Coronary artery (tissue), 2 donors: Measurements from ENCODE around the gene CYP4F22.
"Not testable (repeated sequence)": the region's sequence is repeated elsewhere in the genome, so short reads cannot be mapped to it uniquely, and the experiment has no call there.

Experiments
- DNase-seq: peaks from one replicate; pipeline ENCODE4 v3.0.0-alpha.2; 2017; ENCODE audit warnings: low spot score
- H3K27ac ChIP-seq, 2 donors: fragments of 200-600 bp; sonication (generic); one replicate each; pipeline ENCODE4 v1.5.1; 2016 to 2019
- H3K4me3 ChIP-seq: fragments of 200-600 bp; sonication (generic); 2 replicates; pipeline ENCODE4 v1.5.1; 2016; ENCODE audit warnings: mild to moderate bottlenecking, moderate library complexity
- TF ChIP-seq, protein P1 (sequence below): fragments of 200-600 bp; sonication (generic); IDR thresholded peaks from one replicate; pipeline ENCODE4 v1.5.1; 2019; ENCODE audit warnings: antibody characterized with exemption

Gene CYP4F22

DNA sequence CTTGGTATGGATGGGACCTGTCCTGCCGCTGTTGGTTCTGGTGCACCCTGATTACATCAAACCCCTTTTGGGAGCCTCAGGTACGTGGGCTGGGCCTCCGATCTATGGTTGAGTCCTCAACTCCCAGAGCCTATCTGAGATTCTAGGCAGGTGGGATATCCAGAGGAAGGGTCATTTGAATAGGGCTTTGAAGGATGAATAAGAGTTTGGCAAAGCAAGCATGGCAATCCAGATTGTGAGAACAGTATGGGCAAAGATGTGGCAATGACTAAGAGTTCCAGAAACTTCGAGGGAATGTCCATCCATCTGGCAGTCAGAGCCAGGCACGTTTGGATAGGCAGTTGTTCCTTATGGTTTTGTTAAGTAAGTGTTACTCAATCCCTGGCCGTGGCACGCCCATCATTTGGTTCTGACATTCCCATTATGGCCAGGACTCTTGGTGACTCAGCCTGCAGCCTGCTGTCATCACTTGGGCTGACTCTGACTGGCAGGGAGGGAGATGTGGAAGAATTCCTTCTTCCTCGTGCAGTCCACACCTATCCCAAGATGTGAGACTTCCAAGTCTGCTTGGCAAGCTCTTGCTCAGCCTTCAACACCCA, 21.5 kb downstream of the CYP4F22 start:
- no peak for DNase-seq
- H3K27ac ChIP-seq, result no peak overlapping the region
- TF ChIP-seq, protein P1, sequence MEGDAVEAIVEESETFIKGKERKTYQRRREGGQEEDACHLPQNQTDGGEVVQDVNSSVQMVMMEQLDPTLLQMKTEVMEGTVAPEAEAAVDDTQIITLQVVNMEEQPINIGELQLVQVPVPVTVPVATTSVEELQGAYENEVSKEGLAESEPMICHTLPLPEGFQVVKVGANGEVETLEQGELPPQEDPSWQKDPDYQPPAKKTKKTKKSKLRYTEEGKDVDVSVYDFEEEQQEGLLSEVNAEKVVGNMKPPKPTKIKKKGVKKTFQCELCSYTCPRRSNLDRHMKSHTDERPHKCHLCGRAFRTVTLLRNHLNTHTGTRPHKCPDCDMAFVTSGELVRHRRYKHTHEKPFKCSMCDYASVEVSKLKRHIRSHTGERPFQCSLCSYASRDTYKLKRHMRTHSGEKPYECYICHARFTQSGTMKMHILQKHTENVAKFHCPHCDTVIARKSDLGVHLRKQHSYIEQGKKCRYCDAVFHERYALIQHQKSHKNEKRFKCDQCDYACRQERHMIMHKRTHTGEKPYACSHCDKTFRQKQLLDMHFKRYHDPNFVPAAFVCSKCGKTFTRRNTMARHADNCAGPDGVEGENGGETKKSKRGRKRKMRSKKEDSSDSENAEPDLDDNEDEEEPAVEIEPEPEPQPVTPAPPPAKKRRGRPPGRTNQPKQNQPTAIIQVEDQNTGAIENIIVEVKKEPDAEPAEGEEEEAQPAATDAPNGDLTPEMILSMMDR, result no peak
- no peak overlapping the region for H3K4me3 ChIP-seq

DNA sequence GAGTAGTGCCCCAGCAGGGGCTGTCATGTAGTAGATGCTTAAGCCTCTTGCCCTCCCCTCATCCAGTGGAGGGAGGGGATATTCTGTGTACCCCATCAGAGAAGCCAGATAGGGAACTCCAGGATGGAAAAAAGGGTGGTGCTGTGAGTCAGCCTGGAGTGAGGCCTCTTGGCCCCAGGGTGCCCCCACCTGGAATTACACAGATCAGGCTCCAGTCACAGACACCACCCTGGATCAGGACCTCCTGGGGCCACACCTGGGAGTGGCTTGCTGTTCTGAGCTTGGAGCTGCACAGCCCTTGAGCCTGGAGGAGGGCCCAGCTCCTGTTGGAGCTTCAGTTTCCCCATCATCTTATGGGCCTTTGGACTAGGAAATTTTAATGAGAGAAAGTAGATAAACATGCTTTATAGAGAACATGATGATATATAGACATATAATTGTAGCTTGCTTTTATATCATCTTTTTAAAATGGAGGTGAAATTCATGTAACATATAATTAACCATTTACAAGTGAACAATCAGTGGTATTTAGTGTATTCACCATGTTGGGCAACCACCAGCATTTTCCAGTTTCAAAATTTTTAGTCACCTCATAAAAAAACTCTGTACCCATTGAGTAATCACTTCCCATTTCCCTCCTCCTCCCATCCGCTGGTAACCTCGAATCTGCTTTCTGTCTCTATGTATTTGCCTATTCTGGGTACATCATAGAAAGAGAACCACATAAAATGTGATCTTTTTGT, 24.6 kb downstream of the CYP4F22 start:
- no peak for DNase-seq
- Histone ChIP-seq H3K27ac (no peak overlapping the region), H3K4me3 (no peak overlapping the region)
- TF ChIP-seq, protein P1, result no peak

DNA sequence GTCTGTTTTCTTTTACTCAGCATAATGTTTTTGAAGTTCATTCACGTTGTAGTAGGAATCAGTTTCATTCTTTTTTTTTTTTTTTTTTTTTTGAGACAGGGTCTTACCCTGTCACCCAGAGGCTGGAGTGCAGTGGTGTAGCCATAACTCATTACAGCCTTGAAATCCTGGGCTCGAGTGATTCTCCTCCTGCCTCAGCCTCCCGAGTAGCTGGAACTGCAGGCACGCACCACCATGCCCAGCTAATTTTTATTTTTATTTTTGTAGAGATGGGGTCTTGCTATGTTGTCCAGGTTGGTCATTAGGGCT, 25.2 kb downstream of the CYP4F22 start:
- not testable (repeated sequence) for H3K4me3 ChIP-seq, DNase-seq, H3K27ac ChIP-seq

DNA sequence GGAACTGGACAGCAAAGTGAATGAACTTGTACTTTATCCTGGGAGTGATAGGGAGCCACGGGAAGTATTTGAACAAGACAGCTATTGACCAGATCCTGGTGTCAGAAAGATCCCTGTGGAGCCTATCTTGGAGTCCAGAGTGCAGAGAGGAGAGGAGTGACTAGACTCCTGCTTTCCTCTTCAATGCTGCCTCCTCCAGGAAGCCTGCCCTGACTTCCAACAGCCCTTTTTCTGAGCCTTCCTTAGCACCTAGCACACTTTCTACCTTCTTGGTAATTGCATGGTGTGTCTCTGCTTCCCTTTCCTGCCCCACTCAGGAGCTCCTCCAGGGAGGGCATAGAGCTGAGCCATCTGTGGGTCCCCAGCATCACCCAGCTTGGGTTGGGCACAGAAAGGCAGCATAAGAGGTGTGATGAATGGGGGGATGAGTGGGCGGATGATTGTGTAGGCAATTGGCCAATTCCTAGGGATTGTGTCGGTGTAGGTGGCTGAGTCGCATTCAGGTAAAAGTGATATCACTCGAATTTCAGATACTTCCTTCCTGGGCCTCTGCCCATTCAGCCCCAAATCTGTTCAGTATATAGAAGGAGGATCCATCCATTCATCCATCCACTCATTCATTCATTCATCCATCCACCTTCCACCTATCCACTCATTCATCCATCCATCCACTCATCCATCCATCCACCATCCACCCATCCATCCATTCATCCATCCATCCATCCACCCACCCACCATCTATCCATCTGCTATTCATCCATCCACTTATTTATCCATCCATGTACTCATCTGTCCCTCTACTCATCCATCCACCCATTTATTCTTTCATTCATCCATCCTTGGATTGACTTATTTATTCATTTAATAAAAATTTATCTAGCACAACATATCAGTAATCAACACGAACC, 26.9 kb downstream of the CYP4F22 start:
- DNase-seq, result no peak
- Histone ChIP-seq H3K27ac (no peak overlapping the region), H3K4me3 (no peak overlapping the region)
- TF ChIP-seq, protein P1, result no peak

DNA sequence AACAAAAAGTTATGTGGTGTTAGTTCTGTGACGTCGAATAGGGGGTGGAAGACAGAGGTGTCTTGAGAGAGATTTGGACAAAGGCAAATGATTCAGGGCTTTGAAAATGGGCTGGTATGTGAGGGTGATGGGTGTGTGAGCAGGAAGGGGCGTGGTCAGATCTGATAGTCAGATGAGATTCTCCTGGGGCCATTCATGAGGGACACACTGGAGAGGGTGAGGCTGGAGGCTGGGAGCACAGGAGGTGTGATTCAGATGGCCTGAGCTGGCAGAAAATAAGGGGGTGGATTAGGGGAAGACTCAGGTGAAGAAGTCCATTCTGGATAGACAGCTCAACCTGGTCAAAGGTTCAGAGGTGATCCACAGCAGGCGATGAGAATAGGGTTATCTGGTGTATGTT, 28.0 kb downstream of the CYP4F22 start:
- TF ChIP-seq, protein P1, result no peak
- no peak for DNase-seq
- no peak overlapping the region for H3K4me3 ChIP-seq
- no peak overlapping the region for H3K27ac ChIP-seq

DNA sequence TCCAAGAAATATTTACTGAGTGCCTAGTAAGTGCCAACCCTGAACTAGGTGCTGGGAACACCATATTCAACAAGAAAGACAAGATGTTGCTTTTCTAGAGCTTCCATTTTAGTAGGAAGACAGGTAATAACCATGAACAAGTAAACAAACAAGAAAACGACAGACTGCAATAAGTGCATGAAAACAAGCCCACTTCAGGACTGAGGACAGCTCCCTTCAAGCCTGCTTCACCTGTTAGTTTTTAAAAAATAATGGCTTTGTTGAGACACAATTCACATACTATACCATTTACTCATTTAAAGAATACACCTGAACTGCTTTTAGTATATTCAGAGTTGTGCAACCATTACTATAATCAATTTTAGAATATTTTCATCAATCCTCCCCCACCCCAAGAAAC, 30.4 kb downstream of the CYP4F22 start:
- no peak overlapping the region for H3K4me3 ChIP-seq
- no peak for DNase-seq
- TF ChIP-seq, protein P1, result no peak

DNA sequence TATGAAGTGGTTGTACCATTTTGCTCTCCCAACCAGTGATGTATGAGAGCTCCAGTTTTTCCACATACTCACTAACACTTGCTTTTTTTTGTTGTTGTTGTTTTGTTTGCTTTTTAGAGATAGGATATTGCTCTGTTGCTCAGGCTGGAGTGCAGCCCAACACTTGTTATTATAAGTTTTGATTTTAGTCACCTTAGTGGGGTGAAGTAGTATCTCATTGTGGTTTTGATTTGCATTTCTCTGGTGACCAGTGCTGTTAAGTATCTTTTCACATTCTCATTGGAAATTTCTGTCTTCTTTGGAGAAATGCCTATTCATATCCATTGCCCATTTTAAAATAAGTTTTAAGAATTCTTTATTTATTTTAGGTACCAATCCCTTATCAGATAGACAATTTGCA, 31.3 kb downstream of the CYP4F22 start:
- no peak overlapping the region for H3K4me3 ChIP-seq
- no peak for DNase-seq
- no peak overlapping the region for H3K27ac ChIP-seq
- TF ChIP-seq, protein P1, result no peak

More for the DNA sequence above, 30.4 kb downstream of the CYP4F22 start:
- H3K27ac ChIP-seq, result no peak overlapping the region
